BJ (cell line): ENCODE results near the gene ERVMER34-1. TPM values are rescaled to one million over a fixed set of nuclear protein-coding genes. Genes with fewer than 3 reads are reported as not detected.

Experiments
- CTCF ChIA-PET: fragments of 350-600 bp; formaldehyde crosslinking; extraction: SDS; loops from one replicate; lab custom pipeline; 2021; ENCODE audit warnings: antibody characterized with exemption, inconsistent platforms; lab: Yijun Ruan, JAX
- POLR2A ChIA-PET: fragments of 300-600 bp; sonication (Branson Sonifier 250); formaldehyde crosslinking; extraction: SDS; loops from one replicate; lab custom pipeline; 2021; ENCODE audit warnings: antibody characterized with exemption; lab: Charles Lee
- DNase-seq: peaks from one replicate; pipeline ENCODE4 v3.0.0-alpha.2; 2011; ENCODE audit warnings: low read depth
- H3K27me3 ChIP-seq: 2 replicates; pipeline ENCODE4 v1.6.0; 2011; ENCODE audit warnings: low read length; ENCODE audit not compliant: control insufficient read depth, insufficient read depth
- H3K36me3 ChIP-seq: 2 replicates; pipeline ENCODE4 v1.5.1; 2011; ENCODE audit warnings: low read length; ENCODE audit not compliant: control insufficient read depth, insufficient read depth
- H3K4me3 ChIP-seq: 2 replicates; pipeline ENCODE4 v1.5.1; 2011; ENCODE audit warnings: low read depth, mild to moderate bottlenecking, control low read depth, low read length
- CTCF ChIP-seq: IDR thresholded peaks from 2 replicates; pipeline ENCODE4 v1.5.1; 2011; ENCODE audit warnings: low read depth, mild to moderate bottlenecking, control low read depth, inconsistent platforms, low read length, moderate library complexity; ENCODE audit not compliant: insufficient read depth
- polyA plus RNA-seq: library from polyadenylated mRNA; depleted of rRNA; stranded (reverse); fragments of >200 nt; gene quantifications from 2 replicates; pipeline ENCODE4 v1.2.3, GENCODE V29; 2011

ERVMER34-1 gene
- polyA plus RNA-seq, 1 experiment, result 0.05 TPM

- TF ChIP-seq CTCF, result no peak
- no peak for DNase-seq
- ChIA-PET POLR2A (no interaction called here), CTCF (interaction anchor here (1.2 to 1.4 kb wide), 2 partner anchors 154 to 267 kb away, joined by 3 to 4 read pairs; no protein-coding TSS in a partner anchor)
- no peak overlapping the region for H3K4me3 ChIP-seq
- H3K27me3 ChIP-seq, result no peaks in the 10 kb centered on the region
- H3K36me3 ChIP-seq, result no peaks in the 10 kb centered on the region
Measured at GRCh38 chr4:52715255-52715897, 35.8 kb downstream of the ERVMER34-1 start.

GRCh38 chr4:52714597-52715254 lies 36.5 kb downstream of the ERVMER34-1 start:
- no peak for TF ChIP-seq CTCF
- H3K27me3 ChIP-seq, result no peaks in the 10 kb centered on the region
- DNase-seq, result no peak
- H3K4me3 ChIP-seq, result no peak overlapping the region
- CTCF ChIA-PET, result interaction anchor here (1.2 to 1.4 kb wide), 2 partner anchors 153 to 268 kb away, joined by 3 to 4 read pairs; no protein-coding TSS in a partner anchor
- POLR2A ChIA-PET, result no interaction called here
- H3K36me3 ChIP-seq, result no peaks in the 10 kb centered on the region

DNA sequence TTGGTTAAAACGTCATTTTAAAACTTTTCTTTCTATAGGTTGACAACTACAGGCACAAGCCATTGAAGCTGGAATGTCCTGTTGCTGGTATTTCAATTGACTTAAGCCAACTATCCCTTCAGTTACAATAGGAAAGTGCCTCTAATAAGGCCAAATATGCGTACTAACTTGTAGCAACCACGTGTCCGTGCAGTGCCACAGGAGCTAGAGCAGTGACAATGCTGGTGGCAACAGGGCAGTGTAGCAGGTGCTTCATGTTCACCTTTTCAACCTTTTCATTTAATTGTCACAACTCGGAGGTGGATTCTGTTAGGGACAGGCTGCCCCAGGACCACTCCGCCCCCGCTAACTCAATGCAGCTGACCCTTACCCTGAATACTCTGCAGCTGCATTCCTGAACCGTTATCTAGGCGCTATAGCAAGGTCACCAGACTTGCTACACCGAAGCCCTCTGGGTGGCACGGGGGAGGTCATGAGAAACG lies 37.7 kb downstream of the ERVMER34-1 start:
- ChIA-PET POLR2A (interaction anchor here (1.8 kb wide), 1 partner anchor 9 kb away, joined by 17 read pairs; no protein-coding TSS in a partner anchor), CTCF (interaction anchor here (0.9 to 2.9 kb wide), 9 partner anchors 10 to 338 kb away, joined by 3 to 15 read pairs (median 4); no protein-coding TSS in a partner anchor)
- no peak for DNase-seq
- peaks cover 2% of the 10 kb centered on the region; the same call in 1 of the 2 replicates for H3K27me3 ChIP-seq
- no peak for TF ChIP-seq CTCF
- H3K4me3 ChIP-seq, result peak overlapping the region; percentile 76
- H3K36me3 ChIP-seq, result no peaks in the 10 kb centered on the region

DNA sequence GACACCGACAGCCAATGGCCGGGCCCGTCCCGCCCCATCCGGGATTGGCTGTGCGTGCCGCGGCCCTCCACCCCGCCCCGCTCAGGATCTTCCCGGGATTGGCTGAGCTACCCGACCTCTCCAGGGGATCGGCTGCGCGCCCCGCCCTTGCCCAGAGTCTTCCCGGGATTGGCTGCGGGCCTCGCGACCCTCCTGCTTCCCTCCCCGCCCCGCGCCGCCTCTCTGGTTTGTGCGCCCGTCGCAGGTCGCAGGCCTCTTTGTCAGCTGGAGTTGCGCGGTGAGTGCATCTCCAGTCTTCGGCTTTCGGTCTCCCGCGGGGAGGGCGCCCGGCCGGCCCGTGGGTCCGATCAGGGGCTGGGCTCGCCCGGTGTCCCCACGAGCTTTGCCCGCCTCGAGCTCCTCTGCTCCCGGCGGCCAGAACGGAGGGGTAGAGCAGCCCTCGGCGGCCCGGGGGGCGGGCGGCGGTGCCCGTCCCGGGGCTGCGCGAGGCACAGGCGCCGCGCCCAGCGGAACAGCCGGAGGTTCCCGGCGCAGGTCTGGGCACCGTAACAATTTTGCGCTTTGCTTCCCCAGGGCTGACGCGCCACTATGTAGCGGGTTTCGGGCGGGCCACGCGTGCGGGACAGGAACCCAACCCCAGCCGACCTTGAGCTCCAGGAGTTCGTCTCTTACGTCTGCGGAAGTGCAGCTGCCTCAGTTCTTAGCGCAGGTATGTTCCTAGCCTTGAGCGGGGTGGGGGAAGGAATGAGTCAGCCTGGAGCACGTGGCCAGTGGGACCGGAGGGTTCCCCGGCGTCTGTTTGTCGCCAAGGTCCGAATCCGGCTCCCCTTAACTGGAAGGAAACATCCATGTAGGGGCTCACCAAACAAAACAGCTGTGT lies 38.7 kb downstream of the ERVMER34-1 start:
- no peaks in the 10 kb centered on the region for H3K36me3 ChIP-seq
- TF ChIP-seq CTCF, result no peak
- peak overlapping the region; percentile 76 for H3K4me3 ChIP-seq
- ChIA-PET CTCF (interaction anchor here (0.5 to 2.9 kb wide), 16 partner anchors 9 to 1521 kb away, joined by 3 to 15 read pairs (median 4); no protein-coding TSS in a partner anchor), POLR2A (interaction anchor here (0.6 to 1.8 kb wide), 4 partner anchors 10 to 1190 kb away, joined by 3 to 17 read pairs (median 3); no protein-coding TSS in a partner anchor)
- H3K27me3 ChIP-seq, result peaks cover 3% of the 10 kb centered on the region; the same call in 1 of the 2 replicates
- DNase-seq, result peak; percentile 72
